CD4-positive, alpha-beta T cell treated with Interleukin-4 for 4 hours (primary cell): Measurements from ENCODE around the gene HKDC1.
"Not testable (repeated sequence)": the region's sequence is repeated elsewhere in the genome, so short reads cannot be mapped to it uniquely, and the experiment has no call there.

Source experiments
- DNase-seq: peaks from one replicate; pipeline ENCODE4 v3.0.0-alpha.2; 2020

HKDC1 gene

DNA sequence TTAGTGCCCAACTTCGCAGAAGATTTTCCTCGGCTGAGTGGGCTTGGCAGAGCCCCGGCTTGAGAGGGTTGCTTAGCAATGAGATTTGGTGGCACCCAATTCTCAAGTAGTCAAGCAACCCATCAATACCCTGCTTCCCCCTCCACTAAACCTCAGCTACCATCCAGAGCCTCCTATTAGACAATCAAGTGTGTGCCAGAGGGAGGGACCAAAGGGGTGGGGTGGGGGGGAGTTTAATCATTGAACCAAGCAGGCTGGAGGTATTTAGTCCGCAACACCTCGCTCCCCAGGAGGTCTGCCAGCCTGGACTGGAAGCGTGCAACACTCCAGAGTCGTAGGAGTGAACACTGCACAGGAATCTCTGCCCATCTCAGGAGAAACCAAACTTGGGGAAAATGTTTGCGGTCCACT, at the start of gene HKDC1:
Gene HKDC1, plus strand, starts transcription at position 292 of the 411 bp plus-strand sequence. Its CDS starts 104 bp downstream, at position 396.
- DNase-seq: no peak

- DNase-seq: no peak
Observed at GRCh38 chr10:69172241-69172982, 47.7 kb upstream of the HKDC1 start.

DNA sequence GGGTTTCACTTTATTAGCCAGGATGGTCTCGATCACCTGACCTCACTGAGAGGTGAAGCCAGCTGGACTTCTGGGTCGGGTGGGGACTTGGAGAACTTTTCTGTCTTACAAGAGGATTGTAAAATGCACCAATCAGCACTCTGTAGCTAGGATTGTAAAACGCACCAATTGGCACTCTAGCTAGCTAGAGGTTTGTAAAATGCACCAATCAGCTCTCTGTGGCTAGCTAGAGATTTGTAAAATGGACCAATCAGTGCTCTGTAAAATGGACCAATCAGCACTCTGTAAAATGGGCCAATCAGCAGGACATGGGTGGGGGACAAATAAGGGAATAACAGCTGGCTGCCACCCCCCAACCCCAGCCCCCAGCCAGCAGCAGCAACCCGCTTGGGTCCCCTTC, 44.8 kb upstream of the HKDC1 start:
- not testable (repeated sequence) for DNase-seq

DNA sequence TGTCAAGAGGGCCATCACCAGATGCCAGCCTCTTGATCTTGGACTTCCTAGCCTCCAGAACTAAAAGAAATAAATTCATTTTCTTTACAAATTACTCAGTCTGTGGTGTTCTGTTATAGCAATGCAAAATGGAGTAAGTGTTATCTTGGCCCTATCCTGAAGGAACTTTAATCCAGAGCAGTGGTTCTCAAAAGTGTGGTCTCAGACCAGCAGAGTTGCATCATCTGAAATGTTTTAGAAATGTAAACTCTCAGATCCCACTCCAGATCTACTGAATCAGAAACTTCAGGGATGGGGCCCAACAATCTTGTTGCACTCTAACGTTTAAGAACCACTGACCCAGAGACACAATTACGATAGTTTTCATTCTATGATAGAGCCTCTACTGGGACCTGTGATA, 43.3 kb upstream of the HKDC1 start:
- no peak for DNase-seq

GRCh38 chr10:69179089-69179742, 40.9 kb upstream of the HKDC1 start:
- peak; percentile 35 for DNase-seq

DNA sequence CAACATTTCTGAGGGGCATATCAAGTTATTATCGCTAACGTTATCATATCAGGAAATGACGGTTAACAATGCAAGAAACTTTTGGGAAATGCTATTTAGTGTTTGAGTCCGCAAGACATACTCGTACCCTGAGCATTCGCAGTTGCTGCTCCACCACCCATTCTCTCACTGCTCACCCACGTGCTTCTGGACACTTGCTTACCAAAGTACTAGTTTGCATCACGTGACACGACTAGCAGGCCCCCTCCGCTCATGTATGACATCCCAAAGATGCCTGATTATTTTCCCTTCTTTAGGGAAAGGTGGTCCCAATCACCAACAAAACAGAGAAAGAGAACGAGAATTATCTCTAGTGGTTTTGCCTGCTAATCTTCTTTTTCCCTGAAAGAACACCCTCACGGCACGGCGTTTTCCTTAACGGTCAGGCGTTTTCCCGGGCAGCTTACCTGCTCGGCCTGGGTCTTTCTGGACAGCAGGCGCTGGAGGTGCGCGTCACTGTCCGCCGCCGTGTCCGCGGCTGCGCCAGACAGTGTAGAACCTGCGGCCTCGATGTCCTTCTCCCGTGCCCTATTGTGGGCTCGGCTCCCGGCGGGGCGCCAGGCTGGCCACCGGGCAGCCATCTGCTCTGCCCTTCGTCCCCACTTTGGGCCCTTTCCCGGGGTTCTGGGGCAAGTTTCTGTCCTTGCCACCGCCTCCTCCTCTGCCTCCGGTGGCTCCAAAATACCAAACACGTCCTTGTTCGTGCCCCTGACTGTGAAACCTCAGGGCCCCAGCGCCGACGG, 40.2 kb upstream of the HKDC1 start, which contains the start of gene SUPV3L1:
Gene SUPV3L1, plus strand, starts transcription at position 492 of the 782 bp plus-strand sequence. Its CDS starts 58 bp downstream, at position 550.
- DNase-seq: peak; percentile 93

DNA sequence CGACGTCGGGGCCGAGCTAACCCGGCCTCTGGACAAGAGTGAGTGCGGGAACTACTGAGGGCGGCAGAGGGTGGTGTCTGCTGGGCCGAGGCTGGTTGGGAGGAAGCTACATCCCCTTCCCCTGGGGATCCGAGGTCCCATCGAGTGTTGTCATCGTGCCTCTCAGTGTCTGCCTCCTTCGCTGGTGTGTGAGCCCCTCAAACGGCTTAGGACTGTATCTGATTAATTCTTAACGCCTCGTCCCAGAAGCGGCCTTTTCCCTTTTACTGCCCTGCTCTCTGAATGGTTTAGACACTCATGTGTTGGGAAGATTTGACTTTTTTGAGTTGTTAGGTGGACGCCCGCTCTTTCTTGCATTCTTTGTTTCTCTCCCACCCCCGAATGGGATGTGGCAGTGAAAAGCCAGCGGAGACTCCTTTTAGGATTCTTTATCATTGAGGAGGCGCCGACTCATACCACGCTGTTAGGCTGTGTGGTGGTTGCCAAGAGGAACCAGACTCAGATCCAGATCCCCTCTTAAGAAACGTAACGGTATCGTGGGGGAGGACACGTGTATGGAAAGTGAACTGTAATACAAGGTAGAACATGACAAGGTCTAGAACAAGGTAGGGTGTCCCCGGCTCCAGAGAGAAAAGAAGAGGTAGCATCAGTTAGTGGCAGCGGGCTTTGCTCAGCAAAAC, 39.5 kb upstream of the HKDC1 start:
- DNase-seq: no peak

GRCh38 chr10:69181433-69181832, 38.7 kb upstream of the HKDC1 start:
- no peak for DNase-seq

DNA sequence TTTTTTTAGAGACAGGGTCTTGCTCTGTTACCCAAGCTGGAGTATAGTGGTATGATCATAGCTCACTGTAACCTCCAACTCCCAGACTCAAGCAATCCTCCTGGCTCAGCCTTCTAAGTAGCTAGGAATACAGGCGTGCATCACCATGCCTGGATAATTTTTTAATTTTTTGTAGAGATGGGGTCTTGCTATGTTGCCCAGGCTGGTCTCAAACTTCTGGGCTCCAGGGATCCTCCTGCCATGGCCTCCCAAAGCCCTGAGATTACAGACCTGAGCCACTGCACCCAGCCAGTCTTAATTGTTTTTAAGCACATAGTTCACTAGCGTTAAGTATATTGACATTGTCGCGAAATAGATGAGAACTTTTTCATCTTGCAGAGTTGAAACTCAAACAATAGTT, 38.1 kb upstream of the HKDC1 start:
- no peak for DNase-seq

GRCh38 chr10:69186524-69186923, 33.6 kb upstream of the HKDC1 start:
- no peak for DNase-seq

DNA sequence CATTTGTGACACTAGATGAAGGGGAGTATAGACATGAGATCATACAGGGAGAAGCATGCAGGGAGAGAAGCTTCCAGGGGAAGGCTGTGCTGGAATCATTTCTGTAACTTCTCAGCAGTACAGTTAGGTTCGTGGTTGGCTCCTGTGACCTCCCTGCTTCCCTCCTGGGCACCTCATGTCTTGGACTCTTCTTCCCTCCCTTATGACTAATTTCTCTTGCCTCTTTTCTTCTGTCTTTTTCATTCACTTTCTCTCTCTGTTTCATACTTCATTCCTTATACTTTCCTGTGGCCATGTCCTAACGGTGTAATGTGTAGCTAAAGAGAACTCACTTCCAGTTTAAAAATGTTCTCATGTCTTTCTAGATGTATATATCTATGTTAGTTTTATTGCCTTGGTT, 19.1 kb upstream of the HKDC1 start:
- no peak for DNase-seq

DNA sequence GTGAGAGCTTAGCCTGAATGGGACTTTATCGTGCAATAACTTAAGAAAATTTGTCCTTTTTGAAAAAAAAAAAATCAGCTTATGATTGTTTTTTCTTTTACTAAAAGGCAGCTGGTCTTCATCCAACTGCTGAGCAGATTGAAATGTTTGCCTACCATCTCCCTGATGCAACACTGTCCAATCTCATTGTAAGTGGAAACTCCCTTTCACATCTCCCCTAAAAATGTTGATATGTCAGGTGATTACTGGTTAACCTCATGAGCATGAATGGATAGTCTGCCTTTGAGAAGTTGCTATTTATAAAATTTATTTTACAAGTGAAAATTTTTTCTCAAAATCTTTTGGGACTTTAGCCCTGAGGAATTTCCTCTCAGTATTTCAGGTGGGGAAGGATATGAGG, 17.8 kb upstream of the HKDC1 start:
- DNase-seq: peak; percentile 38

GRCh38 chr10:69208761-69209160, 11.4 kb upstream of the HKDC1 start:
- DNase-seq: no peak

DNA sequence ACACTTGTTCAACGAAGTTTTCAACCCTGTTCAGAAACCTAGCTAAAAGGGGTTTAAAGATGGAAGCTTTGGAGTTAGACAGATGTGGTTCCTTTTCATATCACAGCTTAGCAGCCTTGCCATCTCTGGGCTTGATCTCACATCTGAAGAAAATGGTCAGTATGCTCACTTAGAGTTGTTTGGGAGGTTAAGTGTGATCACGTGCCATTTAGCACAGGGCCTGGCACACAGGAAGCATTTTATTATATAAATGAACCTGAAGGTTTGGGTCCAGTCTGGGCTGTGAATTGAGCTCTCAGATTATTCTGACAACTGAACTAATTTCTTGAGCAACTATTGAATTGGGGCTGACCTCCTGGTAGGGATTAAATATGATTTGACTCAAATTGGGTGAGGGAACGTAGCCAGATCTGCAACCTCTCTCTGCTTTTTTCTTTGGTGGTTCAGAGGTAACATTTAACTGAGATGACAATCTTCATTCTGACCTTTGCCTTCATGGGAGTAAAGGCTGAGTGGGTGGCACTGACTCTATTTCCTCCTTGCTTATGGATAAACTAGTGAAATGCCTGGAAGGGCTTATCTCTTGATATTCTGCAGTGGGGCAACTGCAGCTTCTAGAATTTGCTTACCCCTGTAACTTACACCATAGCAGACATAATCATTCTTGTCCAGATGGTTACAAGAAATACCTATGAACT, 10.2 kb upstream of the HKDC1 start:
- DNase-seq: no peak

GRCh38 chr10:69211104-69211503, 9.0 kb upstream of the HKDC1 start:
- no peak for DNase-seq

GRCh38 chr10:69211524-69211923, 8.6 kb upstream of the HKDC1 start:
- DNase-seq: no peak

DNA sequence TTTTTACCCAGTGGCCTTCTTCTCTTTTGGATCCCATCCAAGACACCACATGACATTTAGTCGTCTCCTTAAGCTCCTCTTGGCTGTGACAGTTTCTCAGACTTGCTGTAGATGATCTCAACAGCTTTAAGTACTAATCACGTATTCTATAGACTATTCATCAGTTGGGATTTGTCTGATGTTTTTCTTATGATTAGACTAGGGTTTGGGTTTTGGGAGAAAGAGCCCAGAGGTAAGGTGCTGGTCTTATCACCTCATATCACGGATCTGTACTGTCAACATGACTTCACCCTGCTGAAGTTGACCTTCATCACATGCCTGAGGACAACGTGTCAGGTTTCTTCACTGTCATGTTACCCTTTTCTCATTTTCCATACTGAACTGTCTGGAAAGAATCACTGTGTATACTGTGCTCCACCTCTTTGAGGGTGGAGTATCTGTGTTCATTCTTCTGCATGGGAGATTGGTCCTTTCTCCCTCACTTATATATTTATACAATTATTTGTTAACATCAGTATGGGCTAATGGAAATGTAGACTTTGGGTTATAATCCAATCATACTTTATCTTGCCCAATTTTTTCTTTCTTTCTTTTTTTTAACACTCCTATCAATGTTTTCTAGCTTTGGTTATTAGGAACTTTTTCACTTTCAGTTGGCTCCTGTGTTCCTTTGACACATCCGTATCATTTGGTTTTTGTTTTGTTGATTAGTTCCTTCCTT, 6.4 kb upstream of the HKDC1 start:
- no peak for DNase-seq

- no peak for DNase-seq
Observed at GRCh38 chr10:69214666-69215131, 5.4 kb upstream of the HKDC1 start.

GRCh38 chr10:69215405-69216171, 4.5 kb upstream of the HKDC1 start:
- DNase-seq: peak; percentile 26

DNA sequence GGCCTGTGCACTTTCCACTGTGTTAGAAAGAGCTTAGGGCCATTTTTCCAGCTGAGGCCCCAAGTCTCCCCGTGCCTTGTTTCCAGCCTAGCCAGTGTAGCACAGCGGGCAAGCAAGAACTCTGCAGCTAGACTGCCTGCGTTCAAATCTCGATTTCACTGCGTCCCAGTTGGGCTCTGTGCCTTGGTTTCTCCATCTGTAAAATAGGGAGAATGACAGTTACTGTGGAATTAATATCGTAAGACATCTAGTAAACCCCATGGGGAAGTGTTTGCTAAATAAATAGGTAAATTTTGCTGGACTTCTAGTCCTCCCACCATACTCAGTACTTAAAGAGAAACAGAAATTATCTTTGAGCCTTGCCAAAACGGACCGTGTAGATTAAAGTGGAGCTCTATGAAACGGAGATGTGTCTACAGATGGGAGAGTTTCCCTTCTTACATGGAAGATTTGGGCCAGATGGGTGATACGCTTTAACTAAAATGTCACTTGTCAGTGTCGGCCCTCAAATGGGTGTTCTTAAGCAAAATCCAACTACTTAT, 3.5 kb upstream of the HKDC1 start:
- DNase-seq: no peak
